ENCODE data around the gene HPCAL1. TPM values are rescaled to one million over a fixed set of nuclear protein-coding genes. Genes with fewer than 3 reads are reported as not detected.
"Not testable (repeated sequence)": the region's sequence is repeated elsewhere in the genome, so short reads cannot be mapped to it uniquely, and the experiment has no call there.

Gene HPCAL1
- 10 to 100 TPM; 44.2 TPM for total RNA-seq
- total RNA-seq: 40.8 to 42.9 reads per million in 2 donors

DNA sequence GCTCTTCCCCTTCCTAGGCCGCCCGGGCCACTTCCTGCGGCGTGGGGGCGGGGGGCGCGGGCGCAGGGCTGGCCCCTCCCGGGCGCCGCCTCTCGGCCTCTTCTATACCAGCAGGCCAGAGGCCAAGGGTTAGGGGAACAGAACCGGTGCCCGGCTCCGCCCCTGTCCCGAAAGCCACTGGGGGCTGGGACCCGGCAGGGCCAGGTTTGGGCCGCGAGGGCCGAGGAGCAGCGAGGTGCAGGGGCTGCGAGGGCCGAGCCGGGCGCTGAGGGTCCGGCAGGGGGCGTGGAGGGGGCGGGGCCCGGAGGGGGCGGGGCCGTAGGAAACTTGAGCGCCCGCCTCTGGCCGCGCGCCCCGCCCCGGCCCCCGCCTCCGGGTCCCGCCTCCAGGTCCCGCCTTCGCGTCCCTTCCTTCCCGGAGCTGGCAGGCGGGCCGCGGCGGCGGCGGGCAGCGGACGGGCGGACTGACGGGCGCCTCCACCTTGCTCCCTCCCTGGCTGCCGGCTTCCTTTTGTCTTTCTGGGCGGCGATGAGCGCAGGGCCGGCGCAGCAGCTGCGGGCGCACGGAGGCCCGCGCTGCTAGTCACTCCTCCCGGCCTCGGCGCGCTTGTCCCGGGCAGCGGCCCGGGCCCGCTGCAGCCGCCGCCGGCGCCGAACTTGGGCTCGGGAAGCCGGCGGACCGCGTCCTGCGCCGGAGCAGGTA, at the start of gene HPCAL1:
TSS of gene HPCAL1 (plus strand) at position 426 of the 702 bp plus-strand sequence. CDS start 116,854 bp downstream, outside the sequence.
- H3K36me3 Mint-ChIP-seq (ENCODE audit: low read depth): no peaks in the 10 kb centered on the region
- peaks cover 45% of the 10 kb centered on the region for H3K4me1 Mint-ChIP-seq
- peak; percentile 65 to 85 (median 78) for DNase-seq
- ATAC-seq: peak; percentile 76
- no peaks in the 10 kb centered on the region for H3K27me3 Mint-ChIP-seq
- peak within 1 kb of the TSS; percentile 97 for H3K4me3 Mint-ChIP-seq
- peak within 1 kb of the TSS; percentile 90 for H3K27ac Mint-ChIP-seq
- no peaks in the 10 kb centered on the region for H3K9me3 ChIP-seq (ENCODE audit: control insufficient read depth, low read length, poor library complexity, severe bottlenecking)

DNA sequence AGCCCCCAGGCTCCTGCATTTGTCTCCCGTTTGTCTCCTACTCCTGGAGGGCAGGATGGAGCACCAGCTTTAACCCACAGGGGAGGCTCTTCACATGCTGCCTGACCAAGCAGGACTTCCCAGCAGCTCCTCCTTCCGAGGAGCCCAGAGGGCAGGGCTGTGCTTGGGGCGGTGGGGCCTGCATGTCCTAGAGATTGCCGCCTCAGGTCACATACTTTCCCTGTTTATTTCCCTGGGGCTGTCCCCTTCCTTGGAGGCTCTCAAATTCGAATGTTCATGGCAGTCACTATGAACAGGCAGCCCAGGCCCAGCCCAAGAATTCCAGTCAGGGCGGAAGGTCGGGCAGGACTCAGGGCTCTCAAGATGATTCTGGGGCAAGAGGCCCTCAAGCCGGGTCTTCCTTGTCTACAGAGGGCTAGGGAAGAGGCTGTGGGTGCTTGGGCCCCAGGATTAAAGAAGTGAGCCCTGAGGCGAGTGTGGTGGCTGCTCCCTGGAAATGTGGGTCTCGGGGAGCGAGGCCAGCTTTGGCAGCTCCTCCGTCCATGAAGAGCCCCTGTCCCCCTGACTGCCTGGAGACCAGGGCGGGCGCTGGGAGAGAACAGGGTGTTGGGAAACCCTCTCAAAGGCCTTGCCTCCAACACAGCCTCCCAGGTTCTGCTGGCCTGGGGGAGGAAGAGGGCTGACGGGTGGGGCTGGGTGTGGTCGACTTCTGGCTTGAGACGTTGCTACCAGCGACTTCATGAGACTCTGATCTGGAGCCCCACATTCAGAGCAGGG, 48.9 kb upstream of the HPCAL1 start:
- H3K4me3 Mint-ChIP-seq: no peak overlapping the region
- H3K4me1 Mint-ChIP-seq: peaks cover 3% of the 10 kb centered on the region
- peaks cover 3% of the 10 kb centered on the region for H3K9me3 ChIP-seq (ENCODE audit: control insufficient read depth, low read length, poor library complexity, severe bottlenecking)
- peaks cover 2% of the 10 kb centered on the region for H3K36me3 Mint-ChIP-seq (ENCODE audit: low read depth)
- H3K27me3 Mint-ChIP-seq: peaks cover 14% of the 10 kb centered on the region
- ATAC-seq (no peak), DNase-seq (no peak)
- no peak overlapping the region for H3K27ac Mint-ChIP-seq

DNA sequence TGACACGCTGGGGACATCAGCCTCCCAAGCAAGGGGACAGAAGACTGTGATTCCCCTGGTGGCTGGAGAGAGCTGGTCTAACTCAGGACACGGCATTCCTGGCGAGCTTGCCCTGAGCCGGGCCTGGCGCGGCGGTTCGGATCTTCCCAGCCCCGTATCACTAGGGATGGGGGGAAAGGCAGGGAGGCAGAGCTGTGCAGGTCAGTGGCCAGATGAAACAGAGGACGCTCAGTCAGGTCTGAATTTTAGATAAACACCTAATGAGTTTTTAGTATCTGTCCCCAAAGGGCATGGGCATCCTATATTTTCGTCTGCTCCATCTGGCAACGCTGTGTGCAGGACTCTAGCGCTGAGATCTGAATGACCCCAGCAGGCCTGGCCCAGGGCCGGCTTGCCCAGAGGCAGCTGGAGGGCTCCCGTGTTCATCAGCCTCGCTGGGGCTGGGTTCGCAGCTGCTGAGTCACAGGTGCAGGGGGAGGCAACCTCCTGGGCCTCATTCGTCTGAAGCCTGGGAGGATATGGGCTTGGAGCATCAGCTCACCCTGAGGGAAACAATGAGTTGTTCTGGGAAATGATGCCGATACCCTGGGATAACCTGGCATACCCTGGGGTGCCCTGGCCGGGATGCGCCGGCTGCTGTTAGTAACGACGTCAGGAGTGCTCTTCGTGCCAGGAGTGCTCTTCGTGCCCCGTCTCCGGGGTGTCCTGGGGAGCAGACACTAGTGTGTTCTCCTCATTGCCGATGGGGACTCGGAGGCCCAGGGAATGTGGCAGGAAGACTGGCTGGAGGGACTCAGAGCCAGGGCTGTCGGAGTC, 48.1 kb upstream of the HPCAL1 start:
- no peak for ATAC-seq
- DNase-seq: no peak
- Mint-ChIP-seq H3K27ac (no peak overlapping the region), H3K4me1 (peaks cover 3% of the 10 kb centered on the region), H3K36me3 (ENCODE audit: low read depth) (peaks cover 2% of the 10 kb centered on the region), H3K27me3 (peaks cover 14% of the 10 kb centered on the region), H3K4me3 (no peak overlapping the region)
- H3K9me3 ChIP-seq (ENCODE audit: control insufficient read depth, low read length, poor library complexity, severe bottlenecking): no peaks in the 10 kb centered on the region

DNA sequence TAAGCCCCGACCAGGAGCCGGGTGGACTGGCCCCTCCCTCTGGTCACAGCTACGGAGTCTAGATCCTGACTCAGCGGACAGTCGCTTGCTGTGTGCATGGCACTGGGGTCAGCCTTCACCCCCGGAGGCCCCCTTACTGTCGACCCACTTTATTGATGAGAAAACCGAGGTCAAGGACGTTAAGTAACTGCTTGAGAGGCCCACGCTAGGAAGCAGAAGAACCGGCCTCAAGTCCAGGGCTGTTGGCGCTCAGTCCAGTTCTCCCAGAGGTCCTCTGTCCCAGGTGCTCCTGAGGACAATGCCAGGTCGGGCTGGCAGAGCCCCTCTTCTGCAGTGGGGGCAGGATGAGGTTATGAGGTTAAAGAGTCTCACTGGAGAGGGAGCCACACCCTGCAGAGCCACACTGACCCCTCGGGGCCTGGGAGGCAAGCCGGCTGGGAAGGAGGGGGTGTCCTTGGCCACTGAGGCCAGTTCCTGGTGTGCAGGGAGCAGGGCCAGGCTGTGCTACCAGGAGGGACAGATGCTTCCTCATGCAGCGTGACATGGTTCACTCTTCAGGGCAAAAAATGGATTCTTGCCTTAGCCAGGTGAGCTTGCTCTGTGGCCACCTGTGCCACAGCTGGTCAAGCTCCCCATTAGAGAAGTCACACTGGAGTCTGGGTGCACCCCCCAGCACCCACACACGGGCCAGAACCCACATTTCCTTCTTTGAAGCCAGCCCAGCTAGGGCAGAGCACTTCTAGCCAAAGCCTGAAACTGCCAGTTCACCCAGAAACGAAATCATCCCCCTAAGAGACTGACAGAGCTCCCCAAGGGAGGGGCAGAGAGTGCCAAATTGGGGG, 47.3 kb upstream of the HPCAL1 start:
- Mint-ChIP-seq H3K27ac (no peak overlapping the region), H3K27me3 (peaks cover 14% of the 10 kb centered on the region), H3K4me1 (peaks cover 3% of the 10 kb centered on the region), H3K4me3 (no peak overlapping the region), H3K36me3 (ENCODE audit: low read depth) (peaks cover 2% of the 10 kb centered on the region)
- DNase-seq (no peak), ATAC-seq (no peak)
- no peaks in the 10 kb centered on the region for H3K9me3 ChIP-seq (ENCODE audit: control insufficient read depth, low read length, poor library complexity, severe bottlenecking)

DNA sequence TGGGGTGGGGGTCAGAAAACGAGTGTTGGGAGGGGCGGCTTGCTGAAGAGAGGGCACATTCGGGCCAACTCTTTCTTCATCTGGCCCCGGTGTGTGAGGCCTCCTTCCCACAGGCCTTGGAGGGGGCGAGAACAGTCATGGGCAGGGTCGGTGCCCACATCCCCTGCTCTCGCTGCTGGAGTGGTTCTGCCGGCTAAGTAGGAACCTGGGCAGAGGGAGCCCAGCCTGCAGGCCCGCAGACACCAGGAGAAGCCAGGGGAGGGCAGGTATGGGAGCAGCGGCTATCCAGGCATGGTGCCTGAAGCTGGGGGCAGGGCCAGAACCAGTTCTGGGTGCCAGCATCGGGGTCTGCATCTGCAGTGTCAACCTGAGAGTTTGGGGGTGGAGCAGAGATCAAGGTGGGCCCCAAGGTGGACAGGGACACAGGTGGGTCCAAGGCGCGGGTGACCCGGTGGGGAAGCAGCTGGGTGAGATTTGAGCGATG, 46.6 kb upstream of the HPCAL1 start:
- H3K36me3 Mint-ChIP-seq (ENCODE audit: low read depth): peaks cover 2% of the 10 kb centered on the region
- peaks cover 16% of the 10 kb centered on the region for H3K27me3 Mint-ChIP-seq
- no peak for ATAC-seq
- no peaks in the 10 kb centered on the region for H3K9me3 ChIP-seq (ENCODE audit: control insufficient read depth, low read length, poor library complexity, severe bottlenecking)
- peaks cover 3% of the 10 kb centered on the region for H3K4me1 Mint-ChIP-seq
- H3K27ac Mint-ChIP-seq: no peak overlapping the region
- no peak overlapping the region for H3K4me3 Mint-ChIP-seq
- DNase-seq: no peak

DNA sequence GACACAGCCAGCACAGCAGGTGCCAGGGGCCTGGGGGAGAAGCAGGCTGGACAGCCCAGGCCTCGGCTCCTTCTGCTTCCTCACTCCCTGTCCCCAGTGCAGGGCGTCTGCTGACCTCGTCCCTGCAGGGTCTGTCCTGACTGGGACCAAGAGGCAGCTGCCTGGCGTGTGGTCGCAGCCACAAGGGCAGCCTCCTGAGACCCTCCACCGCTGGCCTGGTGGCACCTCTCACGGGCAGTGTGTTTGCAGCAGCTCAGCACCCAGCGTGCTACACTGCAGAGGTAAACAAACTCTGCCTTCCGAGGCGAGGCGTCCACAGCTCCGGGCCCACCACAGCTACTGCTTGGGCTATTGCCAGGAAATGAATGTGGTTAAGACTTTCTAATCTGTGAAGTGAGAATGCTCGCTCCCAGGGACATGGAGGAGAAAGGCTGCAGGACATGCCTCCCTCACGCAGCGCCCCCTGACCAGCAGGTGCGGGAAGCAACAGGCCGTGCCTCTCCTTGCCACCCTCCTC, 46.1 kb upstream of the HPCAL1 start:
- ATAC-seq: no peak
- no peak overlapping the region for H3K27ac Mint-ChIP-seq
- H3K36me3 Mint-ChIP-seq (ENCODE audit: low read depth): peaks cover 2% of the 10 kb centered on the region
- H3K4me1 Mint-ChIP-seq: peaks cover 3% of the 10 kb centered on the region
- peaks cover 21% of the 10 kb centered on the region for H3K27me3 Mint-ChIP-seq
- DNase-seq: no peak
- H3K4me3 Mint-ChIP-seq: no peak overlapping the region
- no peaks in the 10 kb centered on the region for H3K9me3 ChIP-seq (ENCODE audit: control insufficient read depth, low read length, poor library complexity, severe bottlenecking)

DNA sequence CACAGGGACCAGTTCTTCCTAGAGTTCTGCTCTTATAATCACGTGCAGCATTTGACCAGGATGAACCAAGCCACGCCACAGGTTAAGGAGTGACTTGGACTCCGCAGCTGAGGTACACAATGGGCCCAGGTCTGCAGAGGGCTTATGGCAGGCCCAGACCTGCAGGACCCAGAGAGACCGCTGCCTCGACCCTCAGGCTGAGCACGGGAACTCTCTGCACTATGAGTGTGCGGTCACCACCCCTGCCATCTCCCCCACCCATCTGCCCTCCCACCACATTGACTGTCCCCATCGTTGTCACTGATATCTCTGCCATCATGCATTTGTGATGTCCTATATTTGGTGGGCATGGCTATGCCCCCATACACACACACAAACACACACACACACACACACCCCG, 45.7 kb upstream of the HPCAL1 start:
- peaks cover 2% of the 10 kb centered on the region for H3K36me3 Mint-ChIP-seq (ENCODE audit: low read depth)
- peaks cover 3% of the 10 kb centered on the region for H3K4me1 Mint-ChIP-seq
- H3K9me3 ChIP-seq (ENCODE audit: control insufficient read depth, low read length, poor library complexity, severe bottlenecking): no peaks in the 10 kb centered on the region
- H3K27me3 Mint-ChIP-seq: peaks cover 21% of the 10 kb centered on the region
- H3K4me3 Mint-ChIP-seq: no peak overlapping the region
- DNase-seq (no peak), ATAC-seq (no peak)
- no peak overlapping the region for H3K27ac Mint-ChIP-seq

DNA sequence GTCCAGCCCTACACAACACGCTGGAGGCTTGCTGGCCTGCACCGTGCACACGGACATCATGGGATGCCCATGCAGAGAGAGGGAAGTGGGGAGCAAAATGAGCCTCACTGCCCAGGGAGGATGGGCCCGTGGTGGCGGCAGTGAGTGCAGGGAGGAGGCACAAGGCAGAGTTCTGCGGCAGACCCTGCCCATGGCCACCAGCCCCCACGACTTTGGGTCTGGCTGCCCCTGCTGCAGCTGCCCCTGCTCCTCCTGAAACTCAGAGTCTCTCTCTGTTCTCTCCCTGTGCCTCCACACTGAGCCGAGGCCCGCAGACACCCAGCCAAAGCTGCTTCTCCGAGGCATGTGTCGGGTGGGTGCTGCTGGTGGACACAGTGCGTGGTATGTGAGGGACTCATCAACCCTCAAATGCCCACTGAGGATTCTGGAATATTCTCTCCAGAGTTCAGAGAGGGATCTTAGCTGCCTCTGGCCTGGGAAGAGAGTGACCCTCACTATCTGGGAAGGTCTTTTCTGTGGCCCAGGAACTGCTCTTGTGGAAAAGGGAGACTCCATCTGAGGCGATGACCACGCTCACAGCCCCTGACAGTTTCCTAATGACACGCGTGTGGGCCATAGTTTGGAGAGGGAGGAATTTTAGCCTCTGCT, 45.1 kb upstream of the HPCAL1 start:
- H3K9me3 ChIP-seq (ENCODE audit: control insufficient read depth, low read length, poor library complexity, severe bottlenecking): no peaks in the 10 kb centered on the region
- peak overlapping the region; percentile 45 for H3K27ac Mint-ChIP-seq
- ATAC-seq (no peak), DNase-seq (no peak)
- peaks cover 3% of the 10 kb centered on the region for H3K4me1 Mint-ChIP-seq
- no peak overlapping the region for H3K4me3 Mint-ChIP-seq
- H3K27me3 Mint-ChIP-seq: peaks cover 27% of the 10 kb centered on the region
- peaks cover 4% of the 10 kb centered on the region for H3K36me3 Mint-ChIP-seq (ENCODE audit: low read depth)

DNA sequence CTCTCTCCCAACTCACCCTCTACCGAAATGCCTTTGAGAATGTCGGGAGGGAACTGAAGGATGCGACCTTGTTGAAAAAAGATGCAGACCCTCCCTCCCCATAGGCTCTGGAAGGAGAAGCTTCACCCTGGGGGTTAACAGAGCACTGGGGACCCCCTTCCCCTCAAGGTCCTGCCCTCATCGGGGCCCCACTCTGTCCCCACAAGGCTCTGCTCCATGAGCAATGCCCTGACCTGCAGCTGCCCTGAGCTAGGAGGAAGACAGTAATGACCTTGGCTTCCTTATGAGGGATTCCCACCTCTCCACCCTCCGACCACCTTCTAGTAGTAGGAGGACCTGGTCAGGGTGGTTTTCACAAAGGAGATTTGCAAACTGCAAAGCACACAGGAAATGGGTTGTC, 44.4 kb upstream of the HPCAL1 start:
- ATAC-seq: no peak
- no peak overlapping the region for H3K27ac Mint-ChIP-seq
- no peak for DNase-seq
- H3K36me3 Mint-ChIP-seq (ENCODE audit: low read depth): peaks cover 5% of the 10 kb centered on the region
- peaks cover 3% of the 10 kb centered on the region for H3K4me1 Mint-ChIP-seq
- H3K4me3 Mint-ChIP-seq: no peak overlapping the region
- H3K9me3 ChIP-seq (ENCODE audit: control insufficient read depth, low read length, poor library complexity, severe bottlenecking): no peaks in the 10 kb centered on the region
- peaks cover 29% of the 10 kb centered on the region for H3K27me3 Mint-ChIP-seq

DNA sequence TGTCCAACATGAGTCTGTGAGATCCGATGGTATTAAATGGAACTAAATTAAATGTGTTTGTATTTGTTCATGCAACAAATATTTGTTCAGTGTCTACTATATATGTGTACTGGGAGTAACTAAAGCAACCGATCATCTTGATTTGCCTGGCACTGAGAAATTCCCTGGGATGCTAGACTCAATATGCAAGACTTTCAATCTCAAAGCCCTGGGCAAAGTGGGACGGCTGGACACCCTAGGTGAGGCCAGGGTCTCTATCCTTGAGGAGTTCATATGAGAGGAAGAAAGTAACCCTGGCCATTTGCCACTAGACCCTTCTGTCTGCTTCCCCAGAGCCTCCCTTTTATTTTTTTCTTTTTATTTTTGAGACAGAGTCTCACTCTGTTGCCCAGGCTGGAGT, 44.0 kb upstream of the HPCAL1 start:
- no peak overlapping the region for H3K27ac Mint-ChIP-seq
- no peak overlapping the region for H3K4me3 Mint-ChIP-seq

DNA sequence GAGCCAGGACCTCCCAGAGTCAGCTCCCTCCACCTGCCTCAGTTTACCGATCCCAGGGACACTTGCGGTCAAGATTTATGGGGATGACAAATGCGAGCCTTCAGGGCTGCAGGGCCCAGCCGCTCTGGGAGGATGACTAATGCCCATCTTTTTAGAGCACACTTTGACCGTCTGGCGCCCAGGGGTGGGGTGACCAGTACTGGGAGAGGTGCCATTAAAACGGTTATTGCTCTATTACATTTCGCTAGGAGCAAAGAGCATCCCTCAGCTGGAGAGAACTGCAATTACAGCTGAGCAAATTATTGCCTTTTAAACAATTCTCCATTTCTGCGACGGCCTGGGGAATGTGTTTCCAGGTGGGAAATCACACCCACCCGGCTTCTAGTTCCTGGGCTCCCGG, 42.6 kb upstream of the HPCAL1 start:
- no peak overlapping the region for H3K4me3 Mint-ChIP-seq
- peaks cover 5% of the 10 kb centered on the region for H3K36me3 Mint-ChIP-seq (ENCODE audit: low read depth)
- no peak for ATAC-seq
- H3K27ac Mint-ChIP-seq: no peak overlapping the region
- peaks cover 3% of the 10 kb centered on the region for H3K4me1 Mint-ChIP-seq
- no peaks in the 10 kb centered on the region for H3K9me3 ChIP-seq (ENCODE audit: control insufficient read depth, low read length, poor library complexity, severe bottlenecking)
- peaks cover 33% of the 10 kb centered on the region for H3K27me3 Mint-ChIP-seq
- no peak for DNase-seq

More for the DNA sequence above, 44.0 kb upstream of the HPCAL1 start:
- DNase-seq: no peak
- Mint-ChIP-seq H3K36me3 (ENCODE audit: low read depth) (peaks cover 5% of the 10 kb centered on the region), H3K4me1 (peaks cover 3% of the 10 kb centered on the region), H3K27me3 (peaks cover 29% of the 10 kb centered on the region)
- H3K9me3 ChIP-seq (ENCODE audit: control insufficient read depth, low read length, poor library complexity, severe bottlenecking): no peaks in the 10 kb centered on the region
- ATAC-seq: no peak

DNA sequence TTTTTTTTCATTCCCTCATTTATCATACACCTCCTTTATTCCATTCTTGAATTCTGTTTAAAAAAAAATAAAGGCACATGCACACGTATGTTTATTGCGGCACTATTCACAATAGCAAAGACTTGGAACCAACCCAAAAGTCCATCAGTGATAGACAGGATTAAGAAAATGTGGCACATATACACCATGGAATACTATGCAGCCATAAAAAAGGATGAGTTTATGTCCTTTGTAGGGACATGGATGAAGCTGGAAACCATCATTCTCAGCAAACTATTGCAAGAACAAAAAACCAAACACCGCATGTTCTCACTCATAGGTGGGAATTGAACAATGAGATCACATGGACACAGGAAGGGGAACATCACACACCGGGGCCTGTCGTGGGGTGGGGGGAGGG, 39.2 kb upstream of the HPCAL1 start:
- H3K4me1 Mint-ChIP-seq; DNase-seq; ATAC-seq; H3K27ac Mint-ChIP-seq; H3K9me3 ChIP-seq (ENCODE audit: control insufficient read depth, low read length, poor library complexity, severe bottlenecking); H3K4me3 Mint-ChIP-seq; H3K36me3 Mint-ChIP-seq (ENCODE audit: low read depth): not testable (repeated sequence)
- H3K27me3 Mint-ChIP-seq: peaks cover 20% of the 10 kb centered on the region

All from T-helper 17 cell (primary cell).